ENCODE results near the gene TUBA4A.
A peak's percentile ranks its signal among the peaks of the same experiment; 100 is the strongest.
"Not testable (repeated sequence)": the region's sequence is repeated elsewhere in the genome, so short reads cannot be mapped to it uniquely, and the experiment has no call there.

Gene TUBA4A

GRCh38 chr2:219261024-219261855, 7.5 kb upstream of the TUBA4A start:
- H3K4me1 Mint-ChIP-seq (ENCODE audit: low read depth), result peaks cover 8% of the 10 kb centered on the region
- peaks cover 4% of the 10 kb centered on the region for H3K27me3 Mint-ChIP-seq
- H3K27ac Mint-ChIP-seq, result no peak overlapping the region
- no peak overlapping the region for H3K4me3 Mint-ChIP-seq
- no peaks in the 10 kb centered on the region for H3K36me3 Mint-ChIP-seq (ENCODE audit: low read depth)
- no peaks in the 10 kb centered on the region for H3K9me3 Mint-ChIP-seq

DNA sequence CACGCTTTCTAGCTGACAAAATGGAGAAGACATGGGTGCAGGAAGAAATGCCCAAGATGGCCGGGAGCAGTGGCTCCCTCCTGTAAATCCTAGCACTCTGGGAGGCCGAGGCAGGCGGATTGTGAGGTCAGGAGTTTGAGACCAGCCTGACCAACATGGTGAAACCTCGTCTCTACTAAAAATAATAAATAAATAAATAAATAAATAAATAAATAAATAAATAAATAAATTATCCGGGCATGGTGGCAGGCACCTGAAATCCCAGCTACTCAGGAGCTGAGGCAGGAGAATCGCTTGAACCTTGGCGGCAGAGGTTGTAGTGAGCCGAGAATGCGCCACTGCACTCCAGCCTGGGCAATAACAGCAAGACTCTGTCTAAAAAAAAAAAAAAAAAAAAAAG, 5.2 kb upstream of the TUBA4A start:
- not testable (repeated sequence) for H3K27ac Mint-ChIP-seq; H3K27me3 Mint-ChIP-seq; H3K9me3 Mint-ChIP-seq; H3K36me3 Mint-ChIP-seq (ENCODE audit: low read depth); H3K4me3 Mint-ChIP-seq
- peaks cover 25% of the 10 kb centered on the region for H3K4me1 Mint-ChIP-seq (ENCODE audit: low read depth)

DNA sequence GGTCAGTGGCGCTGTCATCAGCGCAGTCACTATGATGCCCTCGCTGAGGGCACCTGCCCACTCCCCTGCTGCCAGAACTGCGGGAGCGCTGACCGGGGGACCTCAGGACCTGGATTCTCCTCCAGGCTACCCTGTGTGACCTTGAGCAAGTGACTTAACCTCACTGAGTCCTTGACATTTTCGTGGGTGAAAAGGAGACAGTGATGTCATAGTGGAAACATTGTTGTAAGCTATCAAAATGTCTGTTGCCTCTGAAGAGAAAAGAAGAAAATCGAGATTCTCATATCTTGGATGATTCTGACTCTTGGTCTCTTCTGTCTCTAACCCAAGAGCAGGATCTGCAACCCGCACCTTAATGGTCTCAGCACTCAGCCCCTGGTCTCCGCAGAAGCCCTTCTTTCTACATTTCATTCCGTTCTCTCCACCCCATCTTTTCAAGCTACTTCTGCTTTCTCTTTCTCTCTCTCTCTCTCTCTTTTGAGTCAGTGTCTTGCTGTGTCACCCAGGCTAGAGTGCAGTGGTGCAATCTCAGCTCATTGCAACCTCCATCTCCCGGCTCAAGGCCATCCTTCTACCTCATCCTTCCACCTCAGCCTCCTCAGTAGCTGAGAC, 978 bp upstream of the TUBA4A start:
- H3K36me3 Mint-ChIP-seq (ENCODE audit: low read depth), result peaks cover 29% of the 10 kb centered on the region
- H3K27me3 Mint-ChIP-seq, result peaks cover 3% of the 10 kb centered on the region
- peak overlapping the region; percentile 87 for H3K4me3 Mint-ChIP-seq
- H3K9me3 Mint-ChIP-seq, result no peaks in the 10 kb centered on the region
- peak overlapping the region; percentile 98 for H3K27ac Mint-ChIP-seq
- H3K4me1 Mint-ChIP-seq (ENCODE audit: low read depth), result peaks cover 47% of the 10 kb centered on the region

GRCh38 chr2:219252900-219253752, 592 bp downstream of the TUBA4A start, which contains the start of gene TUBA4B:
Gene TUBA4B, plus strand, starts transcription at chr2:219253243. Its CDS starts 165 bp downstream, at chr2:219253408.
- Mint-ChIP-seq H3K27me3 (no peaks in the 10 kb centered on the region), H3K4me3 (peak within 1 kb of the TSS; percentile 87), H3K36me3 (ENCODE audit: low read depth) (peaks cover 45% of the 10 kb centered on the region), H3K27ac (peak within 1 kb of the TSS; percentile 91), H3K4me1 (ENCODE audit: low read depth) (peaks cover 63% of the 10 kb centered on the region), H3K9me3 (no peaks in the 10 kb centered on the region)

DNA sequence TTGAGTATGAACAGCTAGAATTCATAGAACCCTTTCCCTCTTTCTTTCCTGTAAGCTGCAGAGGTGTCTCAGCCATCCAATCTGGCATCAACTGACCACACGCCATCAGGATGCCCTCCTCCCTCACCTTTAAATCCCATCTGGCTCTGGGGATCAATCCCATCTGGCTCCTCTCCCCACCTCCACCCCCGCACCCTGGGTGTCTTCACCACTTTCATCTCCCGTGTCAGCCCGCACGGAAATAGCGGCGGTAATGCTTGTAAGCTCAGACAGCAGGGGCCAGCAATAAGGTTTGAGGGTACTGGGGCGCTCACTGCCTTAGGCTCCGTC, 1.2 kb downstream of the TUBA4A start:
- Mint-ChIP-seq H3K27me3 (no peaks in the 10 kb centered on the region), H3K4me3 (peak overlapping the region; percentile 87), H3K36me3 (ENCODE audit: low read depth) (peaks cover 47% of the 10 kb centered on the region), H3K9me3 (no peaks in the 10 kb centered on the region), H3K4me1 (ENCODE audit: low read depth) (peaks cover 69% of the 10 kb centered on the region), H3K27ac (peak overlapping the region; percentile 91)

DNA sequence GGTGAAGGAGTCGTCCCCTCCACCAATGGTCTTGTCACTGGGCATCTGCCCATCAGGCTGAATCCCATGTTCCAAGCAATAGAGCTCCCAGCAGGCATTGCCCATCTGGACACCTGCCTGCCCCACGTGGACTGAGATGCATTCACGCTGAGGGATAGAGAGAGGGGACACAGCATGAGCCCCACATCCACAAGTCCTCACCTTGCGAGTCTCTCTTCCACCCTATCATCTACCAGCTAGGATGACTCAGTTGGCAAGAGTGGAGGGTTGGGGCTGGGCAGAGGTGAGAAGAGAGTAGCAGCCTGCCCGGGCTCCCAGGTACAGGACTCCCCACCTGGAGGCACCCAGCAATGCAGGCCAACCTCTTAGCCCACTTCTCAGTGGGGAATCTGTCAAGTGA, 1.6 kb downstream of the TUBA4A start:
- H3K4me3 Mint-ChIP-seq, result peak overlapping the region; percentile 87
- H3K9me3 Mint-ChIP-seq, result no peaks in the 10 kb centered on the region
- peaks cover 47% of the 10 kb centered on the region for H3K36me3 Mint-ChIP-seq (ENCODE audit: low read depth)
- H3K27me3 Mint-ChIP-seq, result no peaks in the 10 kb centered on the region
- H3K27ac Mint-ChIP-seq, result peak overlapping the region; percentile 91
- H3K4me1 Mint-ChIP-seq (ENCODE audit: low read depth), result peaks cover 73% of the 10 kb centered on the region

- peak overlapping the region; percentile 87 for H3K4me3 Mint-ChIP-seq
- H3K27me3 Mint-ChIP-seq, result no peaks in the 10 kb centered on the region
- peaks cover 78% of the 10 kb centered on the region for H3K4me1 Mint-ChIP-seq (ENCODE audit: low read depth)
- peak overlapping the region; percentile 91 for H3K27ac Mint-ChIP-seq
- peaks cover 52% of the 10 kb centered on the region for H3K36me3 Mint-ChIP-seq (ENCODE audit: low read depth)
- H3K9me3 Mint-ChIP-seq, result no peaks in the 10 kb centered on the region
Measured at GRCh38 chr2:219251656-219252055, 2.1 kb downstream of the TUBA4A start.

- Mint-ChIP-seq H3K4me3 (peak overlapping the region; percentile 87), H3K9me3 (no peaks in the 10 kb centered on the region), H3K36me3 (ENCODE audit: low read depth) (peaks cover 52% of the 10 kb centered on the region), H3K27me3 (no peaks in the 10 kb centered on the region), H3K27ac (peak overlapping the region; percentile 24), H3K4me1 (ENCODE audit: low read depth) (peaks cover 78% of the 10 kb centered on the region)
Measured at GRCh38 chr2:219250049-219250781, 3.5 kb downstream of the TUBA4A start.

GRCh38 chr2:219249203-219249980, 4.3 kb downstream of the TUBA4A start:
- Mint-ChIP-seq H3K27ac (peak overlapping the region; percentile 77), H3K36me3 (ENCODE audit: low read depth) (peaks cover 52% of the 10 kb centered on the region), H3K4me1 (ENCODE audit: low read depth) (peaks cover 75% of the 10 kb centered on the region), H3K9me3 (no peaks in the 10 kb centered on the region), H3K27me3 (no peaks in the 10 kb centered on the region), H3K4me3 (peak overlapping the region; percentile 87)

DNA sequence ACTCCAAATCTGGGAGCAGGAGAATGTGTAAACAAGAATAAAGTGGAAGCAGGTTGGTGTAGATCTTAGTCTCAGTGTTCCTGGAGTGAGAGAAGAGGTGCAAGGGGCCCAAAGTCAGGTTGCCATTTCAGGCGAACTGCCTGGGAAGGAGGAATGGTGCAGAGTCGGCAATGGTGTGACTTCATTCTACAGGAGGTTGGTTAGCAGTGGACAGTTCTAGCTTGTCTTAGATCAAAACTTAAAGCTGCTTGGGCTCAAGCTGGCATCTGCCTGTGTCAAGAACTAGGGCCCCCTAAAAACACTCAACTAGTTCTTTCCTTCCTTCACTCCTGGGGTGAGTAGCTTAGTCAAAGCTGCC, 4.9 kb downstream of the TUBA4A start:
- H3K4me1 Mint-ChIP-seq (ENCODE audit: low read depth), result peaks cover 79% of the 10 kb centered on the region
- no peaks in the 10 kb centered on the region for H3K27me3 Mint-ChIP-seq
- H3K9me3 Mint-ChIP-seq, result no peaks in the 10 kb centered on the region
- H3K36me3 Mint-ChIP-seq (ENCODE audit: low read depth), result peaks cover 52% of the 10 kb centered on the region
- H3K4me3 Mint-ChIP-seq, result peak overlapping the region; percentile 87
- H3K27ac Mint-ChIP-seq, result peak overlapping the region; percentile 77

DNA sequence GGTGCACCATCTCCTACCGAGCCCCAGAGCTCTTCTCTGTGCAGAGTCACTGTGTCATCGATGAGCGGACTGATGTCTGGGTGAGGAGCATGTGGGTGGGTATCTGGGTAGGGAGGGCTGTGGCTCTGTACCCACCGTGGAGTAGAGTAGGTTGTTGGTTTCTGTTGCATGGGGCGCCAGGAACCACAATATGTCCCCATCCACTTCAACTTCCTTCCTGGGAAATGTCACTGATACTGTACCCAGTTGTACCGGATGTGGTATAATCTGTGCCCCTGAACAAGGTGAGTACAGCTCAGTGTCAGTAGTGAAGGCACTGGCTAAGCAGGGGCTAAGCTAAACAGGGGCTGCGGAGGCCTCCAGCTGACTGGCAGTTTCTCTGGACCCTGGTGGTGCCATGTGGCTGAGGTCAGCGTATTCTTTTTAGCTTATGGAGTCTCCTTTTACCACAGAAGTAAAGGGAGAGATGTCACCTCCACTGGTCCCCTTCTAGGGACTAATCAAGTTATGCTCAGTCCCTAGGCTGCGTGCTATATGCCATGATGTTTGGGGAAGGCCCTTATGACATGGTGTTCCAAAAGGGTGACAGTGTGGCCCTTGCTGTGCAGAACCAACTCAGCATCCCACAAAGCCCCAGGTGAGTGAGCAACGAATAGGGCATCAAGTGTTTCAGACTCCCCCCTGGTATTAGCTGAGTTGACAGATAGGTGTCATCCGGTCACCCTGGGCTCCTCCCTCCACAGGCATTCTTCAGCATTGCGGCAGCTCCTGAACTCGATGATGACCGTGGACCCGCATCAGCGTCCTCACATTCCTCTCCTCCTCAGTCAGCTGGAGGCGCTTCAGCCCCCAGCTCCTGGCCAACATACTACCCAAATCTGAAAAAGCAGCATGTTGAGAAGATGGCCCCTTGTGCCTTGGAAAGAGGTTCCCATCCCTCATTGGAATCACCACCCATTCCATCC, 5.8 kb downstream of the TUBA4A start:
- Mint-ChIP-seq H3K4me3 (peak overlapping the region; percentile 92), H3K9me3 (no peaks in the 10 kb centered on the region), H3K27ac (peak overlapping the region; percentile 76), H3K4me1 (ENCODE audit: low read depth) (peaks cover 85% of the 10 kb centered on the region), H3K36me3 (ENCODE audit: low read depth) (peaks cover 52% of the 10 kb centered on the region), H3K27me3 (no peaks in the 10 kb centered on the region)

DNA sequence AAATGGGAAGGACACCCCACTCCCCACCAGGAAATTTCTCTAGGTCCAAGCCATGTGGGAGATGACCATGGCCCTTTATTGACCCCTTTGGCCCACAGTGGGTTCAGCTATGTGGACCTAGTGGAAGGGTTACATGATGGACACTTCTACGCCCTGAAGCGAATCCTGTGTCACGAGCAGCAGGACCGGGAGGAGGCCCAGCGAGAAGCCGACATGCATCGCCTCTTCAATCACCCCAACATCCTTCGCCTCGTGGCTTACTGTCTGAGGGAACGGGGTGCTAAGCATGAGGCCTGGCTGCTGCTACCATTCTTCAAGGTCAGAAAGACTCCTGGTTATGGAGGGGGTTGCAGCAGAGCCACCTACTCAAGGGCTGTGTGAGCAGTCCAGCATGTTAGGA, 7.2 kb downstream of the TUBA4A start:
- H3K4me3 Mint-ChIP-seq, result peak overlapping the region; percentile 92
- H3K36me3 Mint-ChIP-seq (ENCODE audit: low read depth), result peaks cover 41% of the 10 kb centered on the region
- H3K27ac Mint-ChIP-seq, result peak overlapping the region; percentile 76
- no peaks in the 10 kb centered on the region for H3K9me3 Mint-ChIP-seq
- H3K4me1 Mint-ChIP-seq (ENCODE audit: low read depth), result peaks cover 73% of the 10 kb centered on the region
- no peaks in the 10 kb centered on the region for H3K27me3 Mint-ChIP-seq

DNA sequence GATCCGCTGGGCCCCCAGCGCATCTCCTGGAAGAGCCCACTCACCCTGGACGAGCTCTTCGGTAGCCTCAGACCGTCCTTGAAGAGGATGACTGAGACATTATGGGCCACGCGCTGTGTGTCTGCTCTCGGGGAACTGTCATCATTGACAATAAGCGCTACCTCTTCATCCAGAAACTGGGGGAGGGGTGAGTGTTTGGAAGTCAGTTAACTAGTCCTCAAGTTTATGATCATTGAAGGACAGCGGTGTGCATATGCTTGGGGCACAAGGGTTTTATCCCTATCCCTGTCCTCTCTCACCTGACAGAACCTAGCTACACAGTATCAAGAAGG, 7.9 kb downstream of the TUBA4A start:
- Mint-ChIP-seq H3K4me3 (peak overlapping the region; percentile 92), H3K27me3 (no peaks in the 10 kb centered on the region), H3K27ac (peak overlapping the region; percentile 96), H3K36me3 (ENCODE audit: low read depth) (peaks cover 34% of the 10 kb centered on the region), H3K9me3 (no peaks in the 10 kb centered on the region), H3K4me1 (ENCODE audit: low read depth) (peaks cover 67% of the 10 kb centered on the region)
